Astrocyte (in vitro differentiated cells and primary cell): ENCODE data around the gene SGSM2. TPM values are rescaled to one million over a fixed set of nuclear protein-coding genes. Genes with fewer than 3 reads are reported as not detected.

Source experiments
- DNase-seq: peaks from one replicate; pipeline ENCODE4 v3.0.0-alpha.2; 2010; ENCODE audit warnings: low read depth
- FAIRE-seq: peaks from 2 replicates; lab custom pipeline; 2011; peaks lifted over from hg19 to GRCh38; lab: Jason Lieb, UNC
- H2AFZ ChIP-seq: 2 replicates; pipeline ENCODE4 v1.6.0; 2012; ENCODE audit warnings: low read depth, low read length, inconsistent platforms
- H3K27ac ChIP-seq: 2 replicates; pipeline ENCODE4 v1.5.1; 2011; ENCODE audit warnings: low read depth, low read length, inconsistent platforms
- H3K27me3 ChIP-seq: 2 replicates; pipeline ENCODE4 v1.6.0; 2011; ENCODE audit warnings: low read length, inconsistent platforms; ENCODE audit not compliant: insufficient read depth
- H3K36me3 ChIP-seq: 2 replicates; pipeline ENCODE4 v1.5.1; 2011; ENCODE audit warnings: low read length, inconsistent platforms; ENCODE audit not compliant: insufficient read depth
- H3K4me1 ChIP-seq: 2 replicates; pipeline ENCODE4 v1.5.1; 2011; ENCODE audit warnings: low read length, inconsistent platforms; ENCODE audit not compliant: insufficient read depth
- H3K4me2 ChIP-seq: 2 replicates; pipeline ENCODE4 v1.6.0; 2012; ENCODE audit warnings: low read length, inconsistent platforms
- H3K4me3 ChIP-seq: 2 replicates; pipeline ENCODE4 v1.5.1; 2011; ENCODE audit warnings: low read depth, mild to moderate bottlenecking, low read length, inconsistent platforms; ENCODE audit not compliant: insufficient read depth
- H3K79me2 ChIP-seq: 2 replicates; pipeline ENCODE4 v1.6.0; 2012; ENCODE audit warnings: mild to moderate bottlenecking, low read length, inconsistent platforms; ENCODE audit not compliant: insufficient read depth
- H3K9ac ChIP-seq: 2 replicates; pipeline ENCODE4 v1.6.0; 2012; ENCODE audit warnings: mild to moderate bottlenecking, low read length, inconsistent platforms
- H3K9me3 ChIP-seq: 2 replicates; pipeline ENCODE4 v1.5.1; 2012; ENCODE audit warnings: low read depth, mild to moderate bottlenecking, low read length, inconsistent platforms; ENCODE audit not compliant: insufficient read depth
- H4K20me1 ChIP-seq: 2 replicates; pipeline ENCODE4 v1.6.0; 2012; ENCODE audit warnings: low read length, inconsistent platforms; ENCODE audit not compliant: insufficient read depth
- H3K27ac Mint-ChIP-seq: one replicate; pipeline ENCODE4 v1.8.0; 2021; ENCODE audit warnings: mild to moderate bottlenecking, mixed read lengths; ENCODE audit not compliant: unreplicated experiment
- H3K27me3 Mint-ChIP-seq: one replicate; pipeline ENCODE4 v1.8.0; 2021; ENCODE audit warnings: low read depth, mixed read lengths; ENCODE audit not compliant: unreplicated experiment
- H3K36me3 Mint-ChIP-seq: one replicate; pipeline ENCODE4 v1.8.0; 2021; ENCODE audit warnings: low read depth, mixed read lengths; ENCODE audit not compliant: unreplicated experiment
- H3K4me1 Mint-ChIP-seq: one replicate; pipeline ENCODE4 v1.8.0; 2021; ENCODE audit warnings: low read depth, mixed read lengths; ENCODE audit not compliant: unreplicated experiment
- H3K4me3 Mint-ChIP-seq: one replicate; pipeline ENCODE4 v1.8.0; 2021; ENCODE audit warnings: mild to moderate bottlenecking, moderate library complexity, mixed read lengths; ENCODE audit not compliant: unreplicated experiment
- H3K9me3 Mint-ChIP-seq: one replicate; pipeline ENCODE4 v1.8.0; 2021; ENCODE audit warnings: mild to moderate bottlenecking, mixed read lengths; ENCODE audit not compliant: unreplicated experiment
- EZH2 ChIP-seq: IDR thresholded peaks from 2 replicates; pipeline ENCODE4 v1.6.1; 2012; ENCODE audit warnings: mild to moderate bottlenecking, low read length, inconsistent platforms; ENCODE audit not compliant: insufficient read depth
- total RNA-seq: library from RNA; stranded (reverse); gene quantifications from 2 replicates; pipeline ENCODE4 v1.2.1, GENCODE V29; 2021
- TF ChIP-seq, protein P1 (sequence below): IDR thresholded peaks from 2 replicates; pipeline ENCODE4 v1.5.1; 2011; ENCODE audit warnings: low read depth, mild to moderate bottlenecking, inconsistent platforms, low read length, moderate library complexity; ENCODE audit not compliant: insufficient read depth

The SGSM2 gene
- total RNA-seq, 1 donor from 2014 or later, result 62.1 TPM

DNA sequence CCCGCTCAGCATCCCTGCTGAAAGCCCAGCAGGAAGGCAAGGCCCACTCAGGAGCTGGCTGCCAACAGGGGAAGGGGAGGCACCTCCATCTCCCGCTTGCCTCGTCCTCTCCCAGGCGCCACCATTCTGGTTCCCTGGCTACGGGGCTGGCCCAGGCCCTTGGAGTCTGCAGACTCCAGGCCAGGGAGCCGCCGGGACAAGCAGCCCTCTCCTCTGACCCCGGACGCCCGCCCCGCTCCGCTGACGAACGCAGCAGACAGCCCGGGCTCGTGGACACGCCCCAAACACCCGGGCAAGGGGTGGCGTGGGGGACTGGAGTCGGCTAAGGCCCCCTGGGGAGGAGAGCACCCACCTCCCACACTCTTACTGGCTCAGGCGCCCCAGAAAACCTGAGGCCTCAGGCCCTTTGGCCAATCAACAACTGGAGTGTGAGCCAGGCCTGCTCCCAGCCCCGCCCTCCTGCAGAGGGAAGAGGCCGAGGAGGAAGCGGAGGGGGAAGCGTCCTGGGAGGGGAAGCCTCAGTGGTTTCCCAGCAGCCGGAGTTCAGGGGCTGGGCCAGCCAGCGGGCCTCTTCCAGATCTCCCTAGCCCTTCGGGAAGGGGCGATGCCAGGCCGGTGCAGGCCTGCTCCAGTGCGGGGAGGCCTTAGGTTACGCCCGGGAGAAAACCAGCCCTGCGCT lies 59.4 kb downstream of the SGSM2 start:
- H3K4me3 Mint-ChIP-seq, result peak overlapping the region; percentile 88
- peak overlapping the region; percentile 11 for H2AFZ ChIP-seq

DNA sequence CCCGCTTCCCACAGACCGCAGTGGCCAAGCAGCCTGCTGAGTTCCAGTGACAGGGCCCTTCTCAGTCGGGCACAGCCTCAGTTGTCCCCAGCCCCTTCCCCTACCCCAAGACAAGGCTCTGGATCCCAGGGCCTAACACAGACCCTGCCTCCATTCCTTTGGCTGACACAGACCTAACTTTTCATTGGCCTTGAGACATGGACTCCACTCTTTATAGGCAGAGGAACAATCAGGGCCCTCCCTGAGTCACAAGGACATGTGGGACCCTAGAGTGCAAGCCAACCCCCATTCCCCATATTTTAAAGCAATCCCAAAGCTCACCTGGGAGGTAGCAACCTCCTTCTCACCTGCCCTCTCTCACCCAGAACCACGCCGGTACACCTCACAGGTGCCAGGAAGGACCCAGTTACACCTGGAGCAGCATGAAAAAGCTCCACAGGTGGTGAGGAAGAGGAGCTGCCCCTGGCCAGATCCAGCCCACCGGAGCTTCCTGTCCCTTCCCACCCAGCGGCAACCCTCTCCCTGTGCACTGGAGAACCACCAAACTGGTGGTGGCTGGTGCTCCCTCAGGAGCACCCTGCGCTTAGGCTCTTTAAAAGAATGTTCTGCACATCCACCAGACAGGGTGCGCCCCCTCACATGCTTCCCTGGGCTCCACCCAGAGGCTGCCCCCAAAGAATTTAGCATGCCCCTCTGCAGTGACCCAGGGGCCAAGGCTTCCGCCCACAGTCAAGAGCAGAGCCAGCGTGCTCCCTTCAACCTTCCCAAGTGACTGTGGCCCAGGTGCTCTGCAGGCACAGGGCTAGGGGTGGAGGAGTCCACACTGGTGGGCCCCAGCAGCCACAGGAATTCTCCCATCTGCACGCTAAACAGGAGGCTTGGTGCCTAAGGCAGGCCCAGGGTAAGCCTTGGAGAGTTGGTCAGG lies 60.2 kb downstream of the SGSM2 start:
- H3K9me3 ChIP-seq, result no peaks in the 10 kb centered on the region
- H3K27ac ChIP-seq, result peak overlapping the region; percentile 78
- H3K4me2 ChIP-seq, result peak overlapping the region; percentile 93
- TF ChIP-seq, protein P1, sequence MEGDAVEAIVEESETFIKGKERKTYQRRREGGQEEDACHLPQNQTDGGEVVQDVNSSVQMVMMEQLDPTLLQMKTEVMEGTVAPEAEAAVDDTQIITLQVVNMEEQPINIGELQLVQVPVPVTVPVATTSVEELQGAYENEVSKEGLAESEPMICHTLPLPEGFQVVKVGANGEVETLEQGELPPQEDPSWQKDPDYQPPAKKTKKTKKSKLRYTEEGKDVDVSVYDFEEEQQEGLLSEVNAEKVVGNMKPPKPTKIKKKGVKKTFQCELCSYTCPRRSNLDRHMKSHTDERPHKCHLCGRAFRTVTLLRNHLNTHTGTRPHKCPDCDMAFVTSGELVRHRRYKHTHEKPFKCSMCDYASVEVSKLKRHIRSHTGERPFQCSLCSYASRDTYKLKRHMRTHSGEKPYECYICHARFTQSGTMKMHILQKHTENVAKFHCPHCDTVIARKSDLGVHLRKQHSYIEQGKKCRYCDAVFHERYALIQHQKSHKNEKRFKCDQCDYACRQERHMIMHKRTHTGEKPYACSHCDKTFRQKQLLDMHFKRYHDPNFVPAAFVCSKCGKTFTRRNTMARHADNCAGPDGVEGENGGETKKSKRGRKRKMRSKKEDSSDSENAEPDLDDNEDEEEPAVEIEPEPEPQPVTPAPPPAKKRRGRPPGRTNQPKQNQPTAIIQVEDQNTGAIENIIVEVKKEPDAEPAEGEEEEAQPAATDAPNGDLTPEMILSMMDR, result no peak
- no peak for TF ChIP-seq EZH2
- H3K4me3 ChIP-seq, result no peak overlapping the region
- peaks cover 60% of the 10 kb centered on the region for H3K79me2 ChIP-seq
- no peak for DNase-seq
- peak overlapping the region; percentile 98 for H3K9ac ChIP-seq
- H4K20me1 ChIP-seq, result peaks cover 28% of the 10 kb centered on the region
- Mint-ChIP-seq H3K36me3 (no peaks in the 10 kb centered on the region), H3K27me3 (no peaks in the 10 kb centered on the region), H3K9me3 (no peaks in the 10 kb centered on the region), H3K27ac (peak overlapping the region; percentile 90), H3K4me1 (peaks cover 31% of the 10 kb centered on the region), H3K4me3 (peak overlapping the region; percentile 88)
- no peak for FAIRE-seq
- no peak overlapping the region for H2AFZ ChIP-seq
- no peaks in the 10 kb centered on the region for H3K36me3 ChIP-seq
- H3K27me3 ChIP-seq, result no peaks in the 10 kb centered on the region
- peaks cover 54% of the 10 kb centered on the region for H3K4me1 ChIP-seq

More for the DNA sequence above, 59.4 kb downstream of the SGSM2 start:
- TF ChIP-seq EZH2, result no peak
- TF ChIP-seq, protein P1, result no peak
- Histone ChIP-seq H3K27ac (peak overlapping the region; percentile 78), H3K9ac (peak overlapping the region; percentile 77), H3K79me2 (peaks cover 62% of the 10 kb centered on the region), H4K20me1 (peaks cover 34% of the 10 kb centered on the region), H3K4me1 (peaks cover 57% of the 10 kb centered on the region), H3K9me3 (no peaks in the 10 kb centered on the region), H3K27me3 (no peaks in the 10 kb centered on the region), H3K4me2 (peak overlapping the region; percentile 93), H3K36me3 (no peaks in the 10 kb centered on the region), H3K4me3 (peak overlapping the region; percentile 47)
- no peaks in the 10 kb centered on the region for H3K27me3 Mint-ChIP-seq
- H3K27ac Mint-ChIP-seq, result peak overlapping the region; percentile 78
- DNase-seq, result peak; percentile 96
- no peaks in the 10 kb centered on the region for H3K36me3 Mint-ChIP-seq
- peaks cover 35% of the 10 kb centered on the region for H3K4me1 Mint-ChIP-seq
- FAIRE-seq, result no peak
- H3K9me3 Mint-ChIP-seq, result no peaks in the 10 kb centered on the region
